Vagina (tissue), 2 donors: ENCODE measurements around the gene NTRK3. TPM values are rescaled to one million over a fixed set of nuclear protein-coding genes. Genes with fewer than 3 reads are reported as not detected.

ENCODE experiments used
- DNase-seq, 2 donors: peaks; one replicate each; pipeline ENCODE4 v3.0.0-alpha.2; 2017; ENCODE audit errors: extremely low spot score in 2 of 2
- H3K27ac ChIP-seq: fragments of 200-600 bp; sonication (generic); one replicate; pipeline ENCODE4 v1.5.1; 2019
- H3K27me3 ChIP-seq: fragments of 200-600 bp; sonication (generic); one replicate; pipeline ENCODE4 v1.5.1; 2019
- H3K36me3 ChIP-seq, 2 donors: fragments of 200-600 bp; sonication (generic); one replicate each; pipeline ENCODE4 v1.5.1; 2017 to 2019
- H3K4me1 ChIP-seq: fragments of 200-600 bp; sonication (generic); one replicate; pipeline ENCODE4 v1.5.1; 2019
- H3K4me3 ChIP-seq, 2 donors: fragments of 200-600 bp; sonication (generic); 1 replicate in 1 of 2; 2 replicates in 1 of 2; pipeline ENCODE4 v1.5.1; 2016 to 2019
- H3K9me3 ChIP-seq: fragments of 200-600 bp; sonication (generic); one replicate; pipeline ENCODE4 v1.5.1; 2019
- CTCF ChIP-seq, 3 experiments: fragments of 450-650 bp in 2 of 3; fragments of 200-600 bp in 1 of 3; sonication (generic) in 1 of 3; IDR thresholded peaks; one replicate each; pipeline ENCODE4 v1.5.1; 2017 to 2019; ENCODE audit warnings: antibody characterized with exemption in 3 of 3, mild to moderate bottlenecking in 2 of 3, moderate library complexity in 2 of 3
- POLR2A ChIP-seq, 2 donors: fragments of 450-650 bp; IDR thresholded peaks; one replicate each; pipeline ENCODE4 v1.6.1; 2017; ENCODE audit warnings: antibody characterized with exemption in 2 of 2, mild to moderate bottlenecking in 2 of 2, moderate library complexity in 2 of 2
- POLR2AphosphoS5 ChIP-seq, 2 donors: sonication (generic); formaldehyde crosslinking; IDR thresholded peaks; one replicate each; pipeline ENCODE4 v1.9.0; 2017; ENCODE audit warnings: antibody characterized with exemption in 2 of 2, mild to moderate bottlenecking in 2 of 2, low read depth in 1 of 2; ENCODE audit not compliant: insufficient read depth in 1 of 2
- intact Hi-C: fragments of 100-400 bp; cut with DNase I; formaldehyde crosslinking; loops from one replicate; pipeline ENCODE4 v1.15.1; 2023
- total RNA-seq: library from RNA; depleted of rRNA; stranded (reverse); fragments of >200 nt; gene quantifications from one replicate; pipeline ENCODE4 v1.2.3, GENCODE V29; 2016

The NTRK3 gene
- total RNA-seq, 1 donor from 2014 or later: 4.9 TPM

GRCh38 chr15:88011533-88011932 lies 245.0 kb downstream of the NTRK3 start:
- TF ChIP-seq POLR2AphosphoS5 (IDR thresholded peaks at IDR 0.05; ENCODE audit: insufficient read depth in 1 of 2, low read depth in 1 of 2) (no peak), CTCF (IDR thresholded peaks at IDR 0.05) (no peak), POLR2A (IDR thresholded peaks at IDR 0.05) (no peak)
- H3K4me3 ChIP-seq: no peak overlapping the region
- no peak overlapping the region for H3K27ac ChIP-seq
- no peak for DNase-seq
- no peaks in the 10 kb centered on the region for H3K9me3 ChIP-seq
- intact Hi-C loops: no loop called here
- no peaks in the 10 kb centered on the region for H3K4me1 ChIP-seq
- no peaks in the 10 kb centered on the region for H3K27me3 ChIP-seq
- H3K36me3 ChIP-seq: no peaks in the 10 kb centered on the region

- DNase-seq: no peak
- Histone ChIP-seq H3K36me3 (no peaks in the 10 kb centered on the region), H3K4me3 (no peak overlapping the region), H3K27ac (no peak overlapping the region), H3K27me3 (no peaks in the 10 kb centered on the region), H3K9me3 (no peaks in the 10 kb centered on the region), H3K4me1 (no peaks in the 10 kb centered on the region)
- intact Hi-C loops: no loop called here
- TF ChIP-seq POLR2AphosphoS5 (IDR thresholded peaks at IDR 0.05; ENCODE audit: insufficient read depth in 1 of 2, low read depth in 1 of 2): no peak
- no peak for TF ChIP-seq CTCF (IDR thresholded peaks at IDR 0.05)
- no peak for TF ChIP-seq POLR2A (IDR thresholded peaks at IDR 0.05)
Measured at GRCh38 chr15:88006146-88006545, 250.4 kb downstream of the NTRK3 start.

DNA sequence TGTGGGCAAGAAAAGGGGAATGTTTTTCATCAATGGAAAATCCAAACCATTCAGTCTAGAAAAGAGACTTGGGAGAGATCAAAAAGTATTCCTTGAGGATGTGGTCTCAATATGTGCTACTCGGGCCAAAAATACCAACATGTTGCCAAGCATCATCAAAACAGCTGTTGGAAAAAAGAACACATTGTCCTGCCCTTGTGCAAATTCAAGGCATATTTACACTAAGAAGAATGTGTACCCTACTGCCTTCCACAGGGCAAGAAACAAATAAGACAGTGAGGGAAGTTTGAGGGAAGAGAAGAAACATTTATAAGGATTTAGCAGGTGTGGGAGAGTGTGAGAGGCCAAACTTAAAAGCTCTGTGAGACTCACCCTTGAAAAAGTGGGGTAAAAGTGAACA lies 252.1 kb downstream of the NTRK3 start:
- H3K27me3 ChIP-seq: no peaks in the 10 kb centered on the region
- no peak overlapping the region for H3K27ac ChIP-seq
- H3K4me1 ChIP-seq: no peaks in the 10 kb centered on the region
- no peaks in the 10 kb centered on the region for H3K9me3 ChIP-seq
- H3K36me3 ChIP-seq: no peaks in the 10 kb centered on the region
- TF ChIP-seq POLR2A (IDR thresholded peaks at IDR 0.05) (no peak), POLR2AphosphoS5 (IDR thresholded peaks at IDR 0.05; ENCODE audit: insufficient read depth in 1 of 2, low read depth in 1 of 2) (no peak), CTCF (IDR thresholded peaks at IDR 0.05) (no peak)
- intact Hi-C loops: no loop called here
- no peak for DNase-seq
- no peak overlapping the region for H3K4me3 ChIP-seq

- Histone ChIP-seq H3K27me3 (no peaks in the 10 kb centered on the region), H3K4me3 (no peak overlapping the region), H3K36me3 (no peaks in the 10 kb centered on the region), H3K9me3 (no peaks in the 10 kb centered on the region), H3K4me1 (no peaks in the 10 kb centered on the region), H3K27ac (no peak overlapping the region)
- no peak for DNase-seq
- no peak for TF ChIP-seq CTCF (IDR thresholded peaks at IDR 0.05)
- TF ChIP-seq POLR2AphosphoS5 (IDR thresholded peaks at IDR 0.05; ENCODE audit: insufficient read depth in 1 of 2, low read depth in 1 of 2): no peak
- no peak for TF ChIP-seq POLR2A (IDR thresholded peaks at IDR 0.05)
- intact Hi-C loops: no loop called here
Measured at GRCh38 chr15:88003541-88004327, 252.8 kb downstream of the NTRK3 start.

- DNase-seq: no peak
- Histone ChIP-seq H3K4me1 (no peaks in the 10 kb centered on the region), H3K9me3 (no peaks in the 10 kb centered on the region), H3K36me3 (no peaks in the 10 kb centered on the region), H3K27me3 (no peaks in the 10 kb centered on the region), H3K4me3 (no peak overlapping the region), H3K27ac (no peak overlapping the region)
- intact Hi-C loops: no loop called here
- TF ChIP-seq POLR2AphosphoS5 (IDR thresholded peaks at IDR 0.05; ENCODE audit: insufficient read depth in 1 of 2, low read depth in 1 of 2) (no peak), POLR2A (IDR thresholded peaks at IDR 0.05) (no peak), CTCF (IDR thresholded peaks at IDR 0.05) (no peak)
Measured at GRCh38 chr15:88002706-88003105, 253.8 kb downstream of the NTRK3 start.
